Neutrophil (primary cell): ENCODE measurements around the gene LMO7.

Experiments
- H3K27ac ChIP-seq: fragments of 200-600 bp; sonication (generic); 2 replicates; pipeline ENCODE4 v1.5.1; 2016; ENCODE audit warnings: mild to moderate bottlenecking, moderate library complexity
- H3K27me3 ChIP-seq: fragments of 200-600 bp; sonication (generic); 2 replicates; pipeline ENCODE4 v1.6.0; 2016; ENCODE audit warnings: mild to moderate bottlenecking
- H3K36me3 ChIP-seq: fragments of 200-600 bp; sonication (generic); 2 replicates; pipeline ENCODE4 v1.5.1; 2017
- H3K4me1 ChIP-seq, 2 experiments: fragments of 200-600 bp in 1 of 2; sonication (generic) in 1 of 2; 1 replicate in 1 of 2; 2 replicates in 1 of 2; pipeline versions ENCODE4 v1.5.1 to v1.6.1; 2013 to 2016; ENCODE audit warnings: low read depth in 1 of 2, low read length in 1 of 2, mild to moderate bottlenecking in 1 of 2, moderate library complexity in 1 of 2; ENCODE audit not compliant: control insufficient read depth in 1 of 2, insufficient read depth in 1 of 2
- H3K4me3 ChIP-seq, 2 experiments: fragments of 200-600 bp in 1 of 2; sonication (generic) in 1 of 2; 1 replicate in 1 of 2; 2 replicates in 1 of 2; pipeline ENCODE4 v1.5.1; 2013 to 2016; ENCODE audit warnings: low read depth in 1 of 2, low read length in 1 of 2, mild to moderate bottlenecking in 1 of 2, moderate library complexity in 1 of 2
- H3K9me3 ChIP-seq: fragments of 200-600 bp; sonication (generic); 2 replicates; pipeline ENCODE4 v1.5.1; 2016
- TF ChIP-seq, protein P1 (sequence below): fragments of 200-600 bp; sonication (generic); IDR thresholded peaks from 2 replicates; pipeline ENCODE4 v1.5.1; 2016; ENCODE audit warnings: antibody characterized with exemption

The LMO7 gene

GRCh38 chr13:75763512-75763911, 127.4 kb downstream of the LMO7 start:
- no peaks in the 10 kb centered on the region for H3K36me3 ChIP-seq
- TF ChIP-seq, protein P1, sequence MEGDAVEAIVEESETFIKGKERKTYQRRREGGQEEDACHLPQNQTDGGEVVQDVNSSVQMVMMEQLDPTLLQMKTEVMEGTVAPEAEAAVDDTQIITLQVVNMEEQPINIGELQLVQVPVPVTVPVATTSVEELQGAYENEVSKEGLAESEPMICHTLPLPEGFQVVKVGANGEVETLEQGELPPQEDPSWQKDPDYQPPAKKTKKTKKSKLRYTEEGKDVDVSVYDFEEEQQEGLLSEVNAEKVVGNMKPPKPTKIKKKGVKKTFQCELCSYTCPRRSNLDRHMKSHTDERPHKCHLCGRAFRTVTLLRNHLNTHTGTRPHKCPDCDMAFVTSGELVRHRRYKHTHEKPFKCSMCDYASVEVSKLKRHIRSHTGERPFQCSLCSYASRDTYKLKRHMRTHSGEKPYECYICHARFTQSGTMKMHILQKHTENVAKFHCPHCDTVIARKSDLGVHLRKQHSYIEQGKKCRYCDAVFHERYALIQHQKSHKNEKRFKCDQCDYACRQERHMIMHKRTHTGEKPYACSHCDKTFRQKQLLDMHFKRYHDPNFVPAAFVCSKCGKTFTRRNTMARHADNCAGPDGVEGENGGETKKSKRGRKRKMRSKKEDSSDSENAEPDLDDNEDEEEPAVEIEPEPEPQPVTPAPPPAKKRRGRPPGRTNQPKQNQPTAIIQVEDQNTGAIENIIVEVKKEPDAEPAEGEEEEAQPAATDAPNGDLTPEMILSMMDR = no peak
- H3K27ac ChIP-seq = no peak overlapping the region
- H3K4me1 ChIP-seq = peaks cover 0 to 13% of the 10 kb centered on the region in 2 experiments
- H3K4me3 ChIP-seq = no peak overlapping the region
- H3K27me3 ChIP-seq = no peaks in the 10 kb centered on the region
- no peaks in the 10 kb centered on the region for H3K9me3 ChIP-seq

DNA sequence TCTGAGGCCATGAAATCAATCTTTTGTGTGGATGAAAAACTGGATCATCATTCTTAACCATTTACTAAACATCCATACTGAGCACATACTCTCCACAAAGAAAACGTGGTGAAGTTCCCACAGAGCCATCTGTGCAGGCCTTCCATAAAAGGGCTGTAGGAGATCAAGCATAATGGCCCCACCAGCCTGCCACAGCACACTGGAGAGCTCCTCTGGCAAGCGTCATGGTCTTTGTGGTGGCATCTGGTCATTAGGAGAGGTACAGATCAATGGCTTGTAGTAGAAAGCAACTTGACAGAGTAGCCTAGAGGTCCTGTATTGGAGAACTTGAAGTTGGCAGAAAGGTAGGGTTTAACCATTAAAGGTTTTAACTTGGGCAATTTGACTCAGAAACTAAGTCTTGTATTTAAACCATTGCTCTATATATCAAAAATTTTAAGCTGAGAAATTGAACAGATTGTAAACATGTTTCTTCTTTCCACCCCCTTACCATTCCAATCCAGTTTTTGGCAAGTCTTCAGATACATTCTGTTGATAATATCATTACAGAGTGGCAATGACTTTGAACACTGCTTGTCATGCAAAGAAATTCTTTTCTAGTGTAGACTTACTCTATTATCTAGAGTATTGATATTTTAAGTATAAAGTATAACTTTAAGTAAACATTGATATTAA, 128.3 kb downstream of the LMO7 start:
- Histone ChIP-seq H3K4me3 (no peak overlapping the region), H3K27ac (no peak overlapping the region), H3K4me1 (peaks cover 0 to 13% of the 10 kb centered on the region in 2 experiments), H3K9me3 (no peaks in the 10 kb centered on the region), H3K36me3 (no peaks in the 10 kb centered on the region), H3K27me3 (no peaks in the 10 kb centered on the region)
- TF ChIP-seq, protein P1 = no peak

DNA sequence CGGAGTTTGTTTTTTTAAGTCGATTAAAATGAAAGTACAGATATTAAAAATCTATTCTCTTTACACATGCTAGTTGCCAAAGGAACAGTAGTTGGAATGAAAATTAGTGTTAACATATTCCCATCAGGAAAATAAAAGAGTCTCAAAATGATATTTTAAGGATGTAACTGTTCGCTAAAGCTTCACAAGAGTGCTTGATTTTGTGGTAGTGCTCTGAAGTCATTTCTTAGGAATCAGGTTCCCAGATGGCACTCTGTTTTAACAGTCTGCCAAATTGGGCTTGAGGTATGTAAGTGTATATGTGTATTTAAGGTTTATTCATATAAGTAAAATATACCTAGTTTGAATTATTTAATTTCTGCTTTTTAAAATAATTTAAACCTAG, 128.8 kb downstream of the LMO7 start:
- Histone ChIP-seq H3K4me3 (no peak overlapping the region), H3K4me1 (peaks cover 0 to 13% of the 10 kb centered on the region in 2 experiments), H3K27me3 (no peaks in the 10 kb centered on the region), H3K36me3 (no peaks in the 10 kb centered on the region), H3K9me3 (no peaks in the 10 kb centered on the region), H3K27ac (no peak overlapping the region)
- TF ChIP-seq, protein P1 = no peak

DNA sequence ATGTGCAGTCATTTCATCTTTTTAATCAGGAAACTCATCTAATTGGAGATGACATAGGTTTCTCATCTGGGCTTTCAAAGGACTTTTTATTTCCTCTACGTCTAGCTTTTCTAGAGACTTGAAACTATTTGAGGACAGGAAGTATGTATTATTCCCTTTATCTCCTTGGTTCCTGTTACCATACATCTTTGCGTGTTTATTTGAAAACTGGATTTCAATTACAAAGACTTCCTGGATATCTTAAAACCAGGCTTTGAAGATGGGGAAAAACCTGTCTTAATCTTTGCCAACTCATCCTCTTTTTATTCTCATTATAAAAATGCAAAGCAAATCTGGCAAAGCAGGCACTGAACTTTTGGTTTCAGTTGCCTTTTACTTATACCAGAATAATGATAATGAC, 130.5 kb downstream of the LMO7 start:
- Histone ChIP-seq H3K9me3 (no peaks in the 10 kb centered on the region), H3K36me3 (no peaks in the 10 kb centered on the region), H3K27ac (no peak overlapping the region), H3K4me1 (peaks cover 0 to 13% of the 10 kb centered on the region in 2 experiments), H3K27me3 (no peaks in the 10 kb centered on the region), H3K4me3 (no peak overlapping the region)
- TF ChIP-seq, protein P1 = no peak

GRCh38 chr13:75769141-75769905, 133.2 kb downstream of the LMO7 start:
- H3K27ac ChIP-seq = no peak overlapping the region
- H3K9me3 ChIP-seq = no peaks in the 10 kb centered on the region
- no peaks in the 10 kb centered on the region for H3K36me3 ChIP-seq
- H3K4me1 ChIP-seq = no peaks in the 10 kb centered on the region
- TF ChIP-seq, protein P1 = no peak
- H3K4me3 ChIP-seq = no peak overlapping the region
- H3K27me3 ChIP-seq = no peaks in the 10 kb centered on the region
